ENCODE results near the gene CRYBG3. TPM values are rescaled to one million over a fixed set of nuclear protein-coding genes. Genes with fewer than 3 reads are reported as not detected.

The CRYBG3 gene
- total RNA-seq, 1 donor, result 22.9 TPM

DNA sequence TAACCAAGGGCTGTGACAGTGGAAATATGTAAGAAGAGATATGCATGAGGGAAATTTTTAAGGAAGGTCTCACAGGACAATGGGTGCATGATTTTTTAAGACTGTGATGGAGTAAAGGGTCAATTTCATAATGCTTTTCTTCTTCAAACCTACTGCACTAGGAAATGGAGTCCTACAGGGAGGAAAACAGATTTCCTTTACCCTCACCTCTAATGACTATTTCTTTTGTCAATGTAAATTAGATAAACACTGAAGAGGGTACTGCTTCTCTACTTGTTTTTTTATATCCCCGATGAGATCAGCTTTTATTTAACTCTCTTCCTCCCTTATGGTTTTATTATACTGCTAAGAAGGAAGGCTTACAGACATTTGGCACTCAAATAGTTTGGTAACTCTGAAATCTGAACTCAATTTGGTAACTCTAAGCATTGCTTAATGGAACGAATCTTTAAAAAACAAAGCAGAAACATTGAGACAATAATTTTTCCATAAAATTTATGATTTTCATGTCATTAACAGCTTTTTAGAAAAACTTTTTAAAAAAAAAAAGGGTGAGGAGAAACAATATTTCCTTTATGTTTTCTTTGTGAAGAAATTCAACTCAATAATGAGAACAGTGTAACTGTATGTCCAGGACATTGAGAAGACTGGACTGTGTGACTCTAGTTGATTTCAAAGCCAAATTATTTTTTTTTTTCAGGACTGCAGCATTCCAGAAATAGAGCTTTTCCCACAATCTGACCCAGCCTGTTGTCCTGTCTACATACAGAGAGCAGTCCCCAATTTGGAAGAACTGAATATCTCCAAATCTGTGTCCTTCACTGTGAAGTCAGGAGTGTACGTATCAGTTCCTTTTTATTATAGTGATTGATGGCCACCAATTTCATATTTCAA, 64.4 kb downstream of the CRYBG3 start:
- TF ChIP-seq, protein P1, sequence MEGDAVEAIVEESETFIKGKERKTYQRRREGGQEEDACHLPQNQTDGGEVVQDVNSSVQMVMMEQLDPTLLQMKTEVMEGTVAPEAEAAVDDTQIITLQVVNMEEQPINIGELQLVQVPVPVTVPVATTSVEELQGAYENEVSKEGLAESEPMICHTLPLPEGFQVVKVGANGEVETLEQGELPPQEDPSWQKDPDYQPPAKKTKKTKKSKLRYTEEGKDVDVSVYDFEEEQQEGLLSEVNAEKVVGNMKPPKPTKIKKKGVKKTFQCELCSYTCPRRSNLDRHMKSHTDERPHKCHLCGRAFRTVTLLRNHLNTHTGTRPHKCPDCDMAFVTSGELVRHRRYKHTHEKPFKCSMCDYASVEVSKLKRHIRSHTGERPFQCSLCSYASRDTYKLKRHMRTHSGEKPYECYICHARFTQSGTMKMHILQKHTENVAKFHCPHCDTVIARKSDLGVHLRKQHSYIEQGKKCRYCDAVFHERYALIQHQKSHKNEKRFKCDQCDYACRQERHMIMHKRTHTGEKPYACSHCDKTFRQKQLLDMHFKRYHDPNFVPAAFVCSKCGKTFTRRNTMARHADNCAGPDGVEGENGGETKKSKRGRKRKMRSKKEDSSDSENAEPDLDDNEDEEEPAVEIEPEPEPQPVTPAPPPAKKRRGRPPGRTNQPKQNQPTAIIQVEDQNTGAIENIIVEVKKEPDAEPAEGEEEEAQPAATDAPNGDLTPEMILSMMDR (IDR thresholded peaks at IDR 0.05; ENCODE audit: insufficient read depth, low read depth, low read length), result no peak
- DNase-seq (ENCODE audit: low read depth), result peak; percentile 21
- H3K4me3 ChIP-seq (ENCODE audit: low read depth, low read length), result no peak overlapping the region

DNA sequence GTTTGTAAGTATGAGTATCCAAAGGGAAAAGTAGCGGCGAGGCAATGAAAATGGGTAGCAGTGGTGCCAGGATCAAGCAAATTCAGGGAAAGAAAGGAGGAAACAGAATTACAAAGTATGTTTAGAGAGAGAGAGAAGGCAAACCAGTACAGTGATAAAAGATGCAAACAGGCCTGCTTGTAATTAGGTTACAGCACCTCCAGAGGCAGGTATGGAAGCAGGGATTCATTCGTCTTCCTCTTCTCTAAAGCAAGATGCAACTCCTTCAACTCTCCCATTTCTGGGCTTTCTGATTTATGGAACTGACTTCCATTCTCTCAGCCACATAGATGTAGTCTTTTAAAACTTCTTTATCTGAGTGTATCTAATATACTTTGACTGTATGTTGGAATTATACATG, 68.0 kb downstream of the CRYBG3 start:
- no peak overlapping the region for H3K4me3 ChIP-seq (ENCODE audit: low read depth, low read length)
- DNase-seq (ENCODE audit: low read depth), result no peak
- TF ChIP-seq, protein P1 (IDR thresholded peaks at IDR 0.05; ENCODE audit: insufficient read depth, low read depth, low read length), result no peak

DNA sequence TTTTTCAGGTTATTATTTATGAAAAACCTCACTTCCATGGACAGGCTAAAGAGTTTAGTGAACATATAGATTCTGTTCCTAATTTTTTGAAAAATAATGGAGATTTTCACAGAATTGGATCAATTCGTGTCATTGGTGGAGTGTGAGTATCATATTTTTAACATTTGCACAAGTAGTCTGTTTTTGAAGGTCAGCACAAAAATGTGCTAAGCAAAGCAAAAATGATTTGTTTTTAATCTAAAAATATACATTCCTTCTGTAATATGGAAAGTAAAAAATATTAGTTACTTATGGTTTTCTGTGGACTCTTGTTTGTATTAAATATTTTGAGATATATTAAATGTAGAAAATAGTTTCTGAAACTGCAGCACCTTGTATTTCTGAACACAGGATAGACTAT, 71.0 kb downstream of the CRYBG3 start:
- TF ChIP-seq, protein P1 (IDR thresholded peaks at IDR 0.05; ENCODE audit: insufficient read depth, low read depth, low read length), result no peak

DNA sequence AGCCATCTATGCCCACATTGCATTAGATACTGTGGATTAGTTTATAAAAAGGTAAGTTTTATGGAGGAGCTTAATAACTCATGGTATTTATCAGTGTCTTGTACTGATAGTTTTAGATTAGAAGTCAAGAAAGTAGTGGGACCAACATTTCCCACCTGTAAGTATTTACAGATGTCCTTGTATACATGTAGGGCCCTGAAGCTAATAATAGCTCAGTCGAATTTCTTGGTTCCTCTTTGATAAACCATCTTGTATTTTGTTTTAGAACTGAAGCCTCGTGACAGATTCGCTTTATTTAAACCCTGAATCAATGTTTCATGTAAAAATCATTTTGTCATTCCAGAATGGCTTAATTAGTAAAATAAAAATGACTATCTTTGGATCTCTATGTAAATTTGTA, 73.4 kb downstream of the CRYBG3 start:
- TF ChIP-seq, protein P1 (IDR thresholded peaks at IDR 0.05; ENCODE audit: insufficient read depth, low read depth, low read length), result no peak
- no peak for DNase-seq (ENCODE audit: low read depth)
- H3K4me3 ChIP-seq (ENCODE audit: low read depth, low read length), result no peak overlapping the region

More for the DNA sequence above, 71.0 kb downstream of the CRYBG3 start:
- no peak for DNase-seq (ENCODE audit: low read depth)
- H3K4me3 ChIP-seq (ENCODE audit: low read depth, low read length), result no peak overlapping the region

DNA sequence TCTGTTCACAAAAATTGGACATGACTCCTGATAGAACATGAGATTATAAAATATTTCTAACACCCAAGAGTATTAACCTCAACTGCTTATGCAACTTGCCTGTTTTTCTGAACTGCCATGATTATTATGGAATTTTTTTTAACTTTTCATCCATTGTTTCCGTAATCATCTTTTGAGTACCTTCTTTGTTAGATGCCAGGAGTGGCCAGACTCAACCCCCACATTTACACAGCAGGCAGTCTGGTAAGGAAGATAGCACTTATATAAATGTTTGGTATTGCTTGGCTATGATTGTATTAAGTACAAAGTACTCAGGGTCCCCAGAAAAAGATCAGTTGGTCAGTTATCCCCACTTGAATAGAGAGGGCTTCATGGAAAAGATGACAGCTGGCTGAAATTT, 74.3 kb downstream of the CRYBG3 start:
- H3K4me3 ChIP-seq (ENCODE audit: low read depth, low read length), result no peak overlapping the region
- DNase-seq (ENCODE audit: low read depth), result no peak
- TF ChIP-seq, protein P1 (IDR thresholded peaks at IDR 0.05; ENCODE audit: insufficient read depth, low read depth, low read length), result no peak

DNA sequence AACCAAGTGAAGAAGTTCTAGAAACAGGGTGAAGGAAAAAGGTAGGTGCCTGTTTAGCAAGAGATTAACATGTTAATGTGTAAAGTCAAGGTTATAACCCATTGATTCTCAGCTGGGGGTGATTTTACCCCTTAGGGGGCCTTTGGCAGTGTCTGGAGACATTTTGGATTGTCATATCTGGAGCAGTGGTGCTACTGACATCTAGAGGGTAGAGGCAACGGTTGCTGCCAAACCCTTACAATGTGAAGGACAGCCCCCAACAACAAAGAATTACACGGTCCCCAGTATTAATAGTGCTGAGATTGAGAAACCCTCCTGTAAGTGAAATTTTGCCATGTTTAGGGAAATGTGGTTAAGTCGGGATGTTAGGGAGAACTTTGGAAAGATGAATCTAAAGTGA, 74.7 kb downstream of the CRYBG3 start:
- no peak for DNase-seq (ENCODE audit: low read depth)
- TF ChIP-seq, protein P1 (IDR thresholded peaks at IDR 0.05; ENCODE audit: insufficient read depth, low read depth, low read length), result no peak
- no peak overlapping the region for H3K4me3 ChIP-seq (ENCODE audit: low read depth, low read length)

Data from fibroblast of villous mesenchyme (primary cell).